HepG2 (cell line): ENCODE results near the gene NXT1. TPM values are rescaled to one million over a fixed set of nuclear protein-coding genes. Genes with fewer than 3 reads are reported as not detected.
"Not testable (repeated sequence)": the region's sequence is repeated elsewhere in the genome, so short reads cannot be mapped to it uniquely, and the experiment has no call there.

Source experiments
- ATAC-seq: fragments of 200-7000 bp; cut with Tn5 transposase; 3 replicates; pipeline ENCODE4 v1.9.1; 2020; ENCODE audit warnings: mild to moderate bottlenecking, moderate library complexity
- BruUV-seq: library from RNA; stranded (reverse); fragments of 400-500 nt; replicated peaks from 2 replicates; lab custom pipeline; 2021; lab: Mats Ljungman, UMichigan
- CTCF ChIA-PET: fragments of 300-600 bp; formaldehyde crosslinking; extraction: SDS; loops from one replicate; lab custom pipeline; 2021; ENCODE audit warnings: low total read pairs, inconsistent platforms, low intra/inter-chr PET ratio; lab: Yijun Ruan, JAX
- POLR2A ChIA-PET: fragments of 350-600 bp; sonication (Branson Sonifier 250); formaldehyde crosslinking; loops from one replicate; lab custom pipeline; 2020; ENCODE audit warnings: antibody characterized with exemption, inconsistent platforms; lab: Yijun Ruan, JAX
- DNase-seq: peaks from one replicate; pipeline ENCODE4 v3.0.0-alpha.2; 2015; ENCODE audit warnings: low spot score
- FAIRE-seq: peaks from 3 replicates; lab custom pipeline; 2011; peaks lifted over from hg19 to GRCh38; lab: Jason Lieb, UNC
- H2AFZ ChIP-seq: one replicate; pipeline ENCODE4 v1.6.1; 2011; ENCODE audit warnings: low read length, inconsistent platforms
- H3K27ac ChIP-seq: fragments of 300-600 bp; 3 replicates; pipeline ENCODE4 v1.8.0; 2011; ENCODE audit warnings: mixed run types, mild to moderate bottlenecking, mixed read lengths, low read length, inconsistent platforms; ENCODE audit not compliant: insufficient read depth; ENCODE audit errors: extremely low read length
- H3K27me3 ChIP-seq, 2 experiments: fragments of 200-600 bp in 1 of 2; 2 replicates in 1 of 2; 3 replicates in 1 of 2; pipeline versions ENCODE4 v1.6.0 to v1.8.0; 2011; ENCODE audit warnings: low read length in 2 of 2, mild to moderate bottlenecking in 2 of 2, moderate library complexity in 2 of 2, inconsistent platforms in 1 of 2; ENCODE audit not compliant: insufficient read depth in 2 of 2, control insufficient read depth in 1 of 2
- H3K36me3 ChIP-seq, 2 experiments: fragments of 200-600 bp in 1 of 2; replicated peaks in 1 of 2; 2 replicates in 1 of 2; 3 replicates in 1 of 2; pipeline versions ENCODE4 v1.5.1 to v1.8.0; 2011; ENCODE audit warnings: low read length in 2 of 2, inconsistent platforms in 1 of 2; ENCODE audit not compliant: insufficient read depth in 2 of 2, control insufficient read depth in 1 of 2
- H3K4me1 ChIP-seq: 2 replicates; pipeline ENCODE4 v1.5.1; 2012; ENCODE audit warnings: low read length, inconsistent platforms; ENCODE audit not compliant: insufficient read depth
- H3K4me2 ChIP-seq: 2 replicates; pipeline ENCODE4 v1.6.0; 2011; ENCODE audit warnings: low read depth, low read length, inconsistent platforms
- H3K4me3 ChIP-seq, 3 experiments: fragments of 200-600 bp in 1 of 3; sonication (generic), shearing (Covaris generic) in 1 of 3; replicated peaks in 1 of 3; 2 replicates each; pipeline ENCODE4 v1.5.1; 2011 to 2016; ENCODE audit warnings: low read length in 3 of 3, inconsistent platforms in 2 of 3, low read depth in 2 of 3, mild to moderate bottlenecking in 2 of 3, control low read depth in 1 of 3, mixed read lengths in 1 of 3; ENCODE audit not compliant: insufficient read depth in 1 of 3
- H3K79me2 ChIP-seq: one replicate; pipeline ENCODE4 v1.6.1; 2011; ENCODE audit warnings: low read length, inconsistent platforms; ENCODE audit not compliant: insufficient read depth
- H3K9ac ChIP-seq: 2 replicates; pipeline ENCODE4 v1.6.0; 2011; ENCODE audit warnings: mild to moderate bottlenecking, low read depth, low read length, inconsistent platforms; ENCODE audit not compliant: insufficient read depth
- H3K9me3 ChIP-seq: 2 replicates; pipeline ENCODE4 v1.5.1; 2012; ENCODE audit warnings: mild to moderate bottlenecking, low read length
- H4K20me1 ChIP-seq: 2 replicates; pipeline ENCODE4 v1.6.0; 2011; ENCODE audit warnings: inconsistent platforms, mild to moderate bottlenecking, low read length, moderate library complexity; ENCODE audit not compliant: insufficient read depth
- ELF1 ChIP-seq: sonication (generic); formaldehyde crosslinking; IDR thresholded peaks from 2 replicates; pipeline ENCODE4 v1.4.0; 2020; ENCODE audit warnings: missing genetic modification reagents
- HNF4A ChIP-seq: sonication (generic); formaldehyde crosslinking; IDR thresholded peaks from 2 replicates; pipeline ENCODE4 v1.4.0; 2020; ENCODE audit warnings: missing genetic modification reagents
- HNRNPK ChIP-seq: fragments of 200-400 bp; formaldehyde crosslinking; IDR thresholded peaks from 2 replicates; pipeline ENCODE4 v1.6.1; 2018; ENCODE audit warnings: low read length, low read depth, moderate library complexity, mild to moderate bottlenecking; ENCODE audit not compliant: poor library complexity, severe bottlenecking
- IRF2 ChIP-seq: IDR thresholded peaks from 2 replicates; pipeline ENCODE4 v1.6.1; 2018; ENCODE audit warnings: missing genetic modification reagents, missing compliant biosample characterization
- MTF1 ChIP-seq: sonication (generic); formaldehyde crosslinking; IDR thresholded peaks from 2 replicates; pipeline ENCODE4 v1.5.0; 2020; ENCODE audit warnings: missing genetic modification reagents
- RCOR2 ChIP-seq: IDR thresholded peaks from 2 replicates; pipeline ENCODE4 v1.6.1; 2016; ENCODE audit warnings: missing biosample characterization, missing genetic modification reagents
- ZNF549 ChIP-seq: sonication (generic); formaldehyde crosslinking; IDR thresholded peaks from 2 replicates; pipeline ENCODE4 v1.5.0; 2020; ENCODE audit warnings: missing genetic modification reagents
- ZNF569 ChIP-seq: sonication (generic); formaldehyde crosslinking; IDR thresholded peaks from 2 replicates; pipeline ENCODE4 v1.5.0; 2020; ENCODE audit warnings: mild to moderate bottlenecking, missing genetic modification reagents, moderate library complexity, borderline replicate concordance
- ZNF746 ChIP-seq: sonication (generic); formaldehyde crosslinking; IDR thresholded peaks from 2 replicates; pipeline ENCODE4 v1.8.0; 2022; ENCODE audit warnings: mild to moderate bottlenecking, missing genetic modification reagents
- ZNF768 ChIP-seq: sonication (generic); formaldehyde crosslinking; IDR thresholded peaks from 2 replicates; pipeline ENCODE4 v1.4.0; 2020; ENCODE audit warnings: missing genetic modification reagents
- WGBS: methylation state at CpG from one replicate; pipeline ENCODE4 v1.1.6; 2017; ENCODE audit warnings: low lambda C conversion rate; 5-methylcytosine and 5-hydroxymethylcytosine counted together
- in situ Hi-C: cut with HindIII; loops from 2 replicates; pipeline ENCODE4 v1.10.0; 2017; ENCODE audit warnings: low pct_unique_long_range_greater_than_20kb; ENCODE audit not compliant: extremely low pct_ligation_motif_present
- intact Hi-C: fragments of 100-400 bp; cut with micrococcal nuclease; formaldehyde crosslinking; loops from one replicate; pipeline ENCODE4 v1.10.0; 2022; ENCODE audit not compliant: unreplicated experiment
- polyA plus RNA-seq, 8 experiments: library from polyadenylated mRNA; depleted of rRNA in 3 of 8; stranded (reverse) in 7 of 8; unstranded in 1 of 8; fragments of >200 nt; fragmentation: Illumina TruSeq in 4 of 8; extraction: Trizol in 4 of 8; gene quantifications; 2 replicates each; pipeline versions ENCODE4 v1.2.1 to v1.2.3, GENCODE V29; 2011 to 2016; ENCODE audit warnings: low read depth in 4 of 8, missing spikeins in 1 of 8, mixed read lengths in 1 of 8; ENCODE audit not compliant: insufficient read depth in 1 of 8
- total RNA-seq, 5 experiments: library from RNA; depleted of rRNA; stranded (reverse); fragments of >200 nt; fragmentation: Illumina TruSeq; extraction: Trizol; gene quantifications; 2 replicates each; pipeline ENCODE4 v1.2.3, GENCODE V29; 2016; ENCODE audit warnings: low read depth in 1 of 5
- TF ChIP-seq, protein P1 (sequence below): sonication (generic); formaldehyde crosslinking; IDR thresholded peaks from 2 replicates; pipeline ENCODE4 v1.5.0; 2020; ENCODE audit warnings: mild to moderate bottlenecking, missing genetic modification reagents, moderate library complexity
- TF ChIP-seq, protein P2 (sequence below): sonication (generic); formaldehyde crosslinking; IDR thresholded peaks from 2 replicates; pipeline ENCODE4 v1.4.0; 2020; ENCODE audit warnings: missing genetic modification reagents

The NXT1 gene
- total and polyA plus RNA-seq, 2 of the 13 experiments (the other 11 are each of a cell fraction or from before 2014, with no cell fraction given), result 35.6 to 65.9 TPM

DNA sequence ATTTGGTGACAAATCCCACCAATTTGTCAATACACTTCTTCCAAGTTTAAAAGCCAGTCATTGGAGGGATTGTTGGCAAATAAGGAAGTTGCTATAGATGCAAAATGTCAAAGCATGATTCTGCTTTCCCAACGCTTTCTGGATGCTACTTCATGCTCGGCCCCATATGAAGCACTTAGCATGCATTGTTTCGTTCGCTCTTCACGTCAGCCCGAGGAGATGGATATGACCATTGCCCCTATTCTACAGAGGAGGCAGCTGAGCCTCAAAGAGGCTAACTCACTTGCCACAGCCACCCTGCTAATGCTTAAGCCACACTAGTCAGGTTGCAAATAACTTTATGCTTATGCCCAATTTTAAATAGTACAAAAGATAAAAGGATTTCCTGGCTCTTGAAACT is 2.8 kb upstream of the NXT1 start (continued):
- TF ChIP-seq IRF2 (CRISPR knock-in tag), result no peak
- TF ChIP-seq ZNF549 (CRISPR knock-in tag), result no peak

DNA sequence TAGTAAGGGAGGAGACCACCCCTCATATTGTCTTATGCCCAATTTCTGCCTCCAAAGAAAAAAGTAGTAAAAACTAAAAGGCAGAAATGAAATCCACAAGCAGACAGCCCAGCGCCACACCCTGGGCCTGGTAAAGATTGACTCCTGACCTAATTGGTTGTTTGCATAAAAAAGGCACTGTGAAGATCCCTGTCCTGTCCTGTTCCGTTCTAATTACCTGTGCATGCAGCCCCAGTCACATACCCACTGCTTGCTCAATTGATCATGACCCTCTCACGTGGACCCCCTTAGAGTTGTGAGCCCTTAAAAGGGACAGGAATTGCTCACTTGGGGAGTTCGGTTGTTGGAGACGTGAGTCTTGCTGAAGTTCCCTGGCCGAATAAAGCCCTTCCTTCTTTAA is 2.1 kb upstream of the NXT1 start:
- Histone ChIP-seq H3K4me1 (peaks cover 51% of the 10 kb centered on the region), H4K20me1 (peaks cover 12% of the 10 kb centered on the region), H3K79me2 (peaks cover 26% of the 10 kb centered on the region)
- FAIRE-seq, H3K27me3 ChIP-seq, H3K9ac ChIP-seq, H3K27ac ChIP-seq, ATAC-seq, H3K36me3 ChIP-seq, DNase-seq, H3K4me2 ChIP-seq, H3K4me3 ChIP-seq, CTCF ChIA-PET, BruUV-seq, in situ Hi-C loops, H3K9me3 ChIP-seq, H2AFZ ChIP-seq: not testable (repeated sequence)
- POLR2A ChIA-PET, result interaction anchor here (3.2 to 3.3 kb wide), 2 partner anchors 9 to 11 kb away, joined by 54 to 145 read pairs; partner anchors contain the start of gene GZF1
- intact Hi-C loops, result loop anchor here (10.0 kb wide), 1 partner anchor 494 kb away; no protein-coding TSS in a partner anchor
- 88% methylated on average over 6 of the region's 6 CpGs for WGBS
- peak; percentile 33; the same call in 1 of the 2 replicates for TF ChIP-seq ZNF746 (CRISPR knock-in tag)

DNA sequence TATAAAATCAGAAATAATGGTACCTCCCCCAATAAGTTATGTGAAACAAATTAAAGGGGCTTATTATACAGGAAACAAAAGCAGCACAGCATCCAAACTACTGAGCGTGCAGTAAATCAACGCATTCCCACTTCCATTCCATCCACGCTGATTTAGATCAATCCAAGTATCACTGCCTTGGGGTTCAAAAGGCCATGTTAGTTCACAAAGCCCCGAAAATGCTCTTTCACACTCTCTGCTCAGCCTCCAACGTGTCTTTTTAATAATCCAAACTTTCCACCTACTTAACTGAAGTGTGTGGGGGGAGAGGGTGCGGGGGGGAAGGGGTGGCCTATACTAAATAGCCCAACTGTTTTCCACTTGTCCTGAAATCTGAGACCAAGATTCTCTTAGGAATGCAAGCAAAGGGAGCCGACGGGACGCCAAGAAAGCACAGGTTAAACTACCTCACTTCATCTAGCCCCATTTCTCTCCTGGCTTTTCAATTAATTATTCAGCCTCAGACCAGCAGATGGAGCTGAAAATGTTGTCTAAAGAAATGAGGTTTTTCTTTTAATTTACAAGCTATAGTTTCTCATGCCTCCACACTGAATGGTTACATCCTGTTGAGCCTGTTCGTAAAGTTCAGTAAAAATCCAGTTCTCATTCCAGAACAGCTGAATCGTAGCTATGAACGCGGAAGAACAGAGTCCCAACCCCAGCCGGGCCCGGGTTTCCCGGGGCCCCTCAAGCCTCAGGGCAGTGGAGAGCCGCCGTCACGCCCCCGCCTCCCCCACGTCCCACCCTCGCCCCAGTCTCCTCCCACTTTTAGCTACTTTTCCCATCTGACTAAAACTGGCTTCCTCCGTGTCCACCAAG is 1.0 kb upstream of the NXT1 start:
- H3K79me2 ChIP-seq, result peaks cover 33% of the 10 kb centered on the region
- peaks cover 47% of the 10 kb centered on the region for H3K4me1 ChIP-seq
- H3K4me2 ChIP-seq, result peak overlapping the region; percentile 89
- BruUV-seq, result no TSS peak
- peak overlapping the region; percentile 92 for H3K9ac ChIP-seq
- peaks cover 12% of the 10 kb centered on the region for H4K20me1 ChIP-seq
- ATAC-seq (peak; percentile 74), FAIRE-seq (peak; percentile 44), DNase-seq (peak; percentile 81)
- in situ Hi-C loops (loop anchor here (10.0 kb wide), 1 partner anchor 775 kb away; no protein-coding TSS in a partner anchor), intact Hi-C loops (loop anchor here (1.0 to 10.0 kb wide), 6 partner anchors 9 to 935 kb away; partner anchors contain the start of gene NAPB)
- no peaks in the 10 kb centered on the region; a peak in 1 of 5 replicates for H3K27me3 ChIP-seq
- no peaks in the 10 kb centered on the region for H3K9me3 ChIP-seq
- peak overlapping the region; percentile 55 for H2AFZ ChIP-seq
- H3K36me3 ChIP-seq, result peaks cover 2 to 9% of the 10 kb centered on the region in 2 experiments; a peak in 3 of 5 replicates
- H3K4me3 ChIP-seq, result peak overlapping the region; percentile 62 to 91 (median 80)
- POLR2A ChIA-PET, result interaction anchor here (0.6 to 3.3 kb wide), 42 partner anchors 10 to 1010 kb away, joined by 3 to 145 read pairs (median 4); partner anchors contain the start of genes FOXA2, GZF1 and NAPB
- CTCF ChIA-PET, result interaction anchor here (1.0 to 1.3 kb wide), 2 partner anchors 9 to 97 kb away, joined by 3 to 4 read pairs; no protein-coding TSS in a partner anchor
- WGBS, result 4% methylated on average over 23 of the region's 23 CpGs
- H3K27ac ChIP-seq, result peak overlapping the region; percentile 91
- TF ChIP-seq HNF4A (CRISPR knock-in tag), result 0 out of 2 replicates have a peak, but pooled peaks have one; percentile 8
- TF ChIP-seq ZNF569 (CRISPR knock-in tag), result 0 out of 2 replicates have a peak, but pooled peaks have one; percentile 13
- TF ChIP-seq, protein P1, sequence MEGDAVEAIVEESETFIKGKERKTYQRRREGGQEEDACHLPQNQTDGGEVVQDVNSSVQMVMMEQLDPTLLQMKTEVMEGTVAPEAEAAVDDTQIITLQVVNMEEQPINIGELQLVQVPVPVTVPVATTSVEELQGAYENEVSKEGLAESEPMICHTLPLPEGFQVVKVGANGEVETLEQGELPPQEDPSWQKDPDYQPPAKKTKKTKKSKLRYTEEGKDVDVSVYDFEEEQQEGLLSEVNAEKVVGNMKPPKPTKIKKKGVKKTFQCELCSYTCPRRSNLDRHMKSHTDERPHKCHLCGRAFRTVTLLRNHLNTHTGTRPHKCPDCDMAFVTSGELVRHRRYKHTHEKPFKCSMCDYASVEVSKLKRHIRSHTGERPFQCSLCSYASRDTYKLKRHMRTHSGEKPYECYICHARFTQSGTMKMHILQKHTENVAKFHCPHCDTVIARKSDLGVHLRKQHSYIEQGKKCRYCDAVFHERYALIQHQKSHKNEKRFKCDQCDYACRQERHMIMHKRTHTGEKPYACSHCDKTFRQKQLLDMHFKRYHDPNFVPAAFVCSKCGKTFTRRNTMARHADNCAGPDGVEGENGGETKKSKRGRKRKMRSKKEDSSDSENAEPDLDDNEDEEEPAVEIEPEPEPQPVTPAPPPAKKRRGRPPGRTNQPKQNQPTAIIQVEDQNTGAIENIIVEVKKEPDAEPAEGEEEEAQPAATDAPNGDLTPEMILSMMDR (CRISPR knock-in tag), result peak; percentile 36
- TF ChIP-seq ELF1, result 0 out of 2 replicates have a peak, but pooled peaks have one; percentile 19
- TF ChIP-seq ZNF768 (CRISPR knock-in tag), result no peak
- TF ChIP-seq RCOR2 (CRISPR knock-in tag), result 0 out of 2 replicates have a peak, but pooled peaks have one; percentile 53
- TF ChIP-seq MTF1, result no peak
- TF ChIP-seq, protein P2, sequence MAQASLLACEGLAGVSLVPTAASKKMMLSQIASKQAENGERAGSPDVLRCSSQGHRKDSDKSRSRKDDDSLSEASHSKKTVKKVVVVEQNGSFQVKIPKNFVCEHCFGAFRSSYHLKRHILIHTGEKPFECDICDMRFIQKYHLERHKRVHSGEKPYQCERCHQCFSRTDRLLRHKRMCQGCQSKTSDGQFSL (CRISPR knock-in tag), result no peak
- TF ChIP-seq HNRNPK, result peak; percentile 7
